Measurements from ENCODE around the gene CRYM.
"Not testable (repeated sequence)": the region's sequence is repeated elsewhere in the genome, so short reads cannot be mapped to it uniquely, and the experiment has no call there.

Gene CRYM

DNA sequence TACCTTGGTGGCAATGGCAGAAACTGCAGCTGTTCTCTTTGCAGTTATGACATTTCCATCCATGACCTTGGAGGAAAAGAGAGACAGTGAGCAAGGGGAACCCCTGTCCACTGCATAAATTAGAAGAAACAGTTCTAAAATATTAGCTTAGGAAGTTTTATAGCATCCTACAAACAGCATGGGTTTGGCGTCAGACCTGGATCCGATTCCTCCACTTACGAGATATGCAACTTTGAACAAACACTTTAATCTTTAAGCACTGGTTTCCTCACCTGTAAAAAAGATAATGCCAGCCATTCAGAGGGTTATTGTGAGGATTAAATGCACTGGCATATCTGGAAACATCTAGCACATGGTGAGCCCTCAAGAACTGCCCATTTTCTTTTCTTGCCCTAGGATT lies 2.6 kb downstream of the CRYM start:
- DNase-seq (ENCODE audit: extremely low read depth, low read depth): no peak
- no peak for TF ChIP-seq CTCF (IDR thresholded peaks at IDR 0.05; ENCODE audit: low read depth, low read length, missing control alignments)
- no peak overlapping the region for H3K4me3 ChIP-seq (replicated peaks; ENCODE audit: low read depth, low read length)

- TF ChIP-seq CTCF (IDR thresholded peaks at IDR 0.05; ENCODE audit: low read depth, low read length, missing control alignments): no peak
- no peak overlapping the region for H3K4me3 ChIP-seq (replicated peaks; ENCODE audit: low read depth, low read length)
- DNase-seq (ENCODE audit: extremely low read depth, low read depth): no peak
Observed at GRCh38 chr16:21274172-21274726, 3.8 kb downstream of the CRYM start.

DNA sequence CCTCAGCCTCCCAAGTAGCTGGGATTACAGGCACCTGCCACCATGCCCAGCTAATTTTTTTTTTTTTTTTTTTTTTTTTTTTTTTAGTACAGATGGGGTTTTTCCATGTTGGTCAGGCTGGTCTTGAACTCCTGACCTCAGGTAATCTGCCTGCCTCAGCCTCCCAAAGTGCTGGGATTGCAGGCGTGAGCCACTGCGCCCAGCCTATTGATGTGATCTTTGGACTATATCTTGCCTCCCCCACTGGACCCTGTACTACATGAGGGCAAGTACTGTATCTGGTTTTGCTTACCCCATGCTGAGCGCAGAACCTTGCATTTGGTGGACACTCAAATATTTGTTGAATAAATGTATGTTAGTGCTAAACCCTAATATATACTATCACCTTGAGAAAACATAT lies 5.3 kb downstream of the CRYM start:
- not testable (repeated sequence) for DNase-seq (ENCODE audit: extremely low read depth, low read depth); H3K4me3 ChIP-seq (replicated peaks; ENCODE audit: low read depth, low read length)

- no peak overlapping the region for H3K4me3 ChIP-seq (replicated peaks; ENCODE audit: low read depth, low read length)
- DNase-seq (ENCODE audit: extremely low read depth, low read depth): no peak
- TF ChIP-seq CTCF (IDR thresholded peaks at IDR 0.05; ENCODE audit: low read depth, low read length, missing control alignments): no peak
Observed at GRCh38 chr16:21272253-21272652, 5.8 kb downstream of the CRYM start.

DNA sequence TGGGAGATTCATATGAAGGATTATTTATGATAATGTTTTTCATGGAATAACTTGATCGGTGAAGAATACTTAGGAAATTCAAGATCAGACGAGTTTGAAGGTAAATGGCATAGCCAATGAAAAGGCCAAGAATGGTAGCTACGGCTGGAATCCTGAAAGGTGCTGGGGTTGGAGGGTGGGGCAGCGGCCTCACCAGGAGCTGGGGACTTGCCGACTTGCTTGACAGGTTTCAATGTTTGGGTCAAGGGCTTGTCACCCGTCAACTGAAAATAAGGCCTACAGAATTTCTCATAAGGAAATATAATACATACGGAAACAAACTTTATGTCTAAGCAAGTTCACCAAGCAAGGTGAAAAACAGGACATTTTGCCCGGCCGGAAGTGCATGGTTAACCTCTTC lies 9.9 kb downstream of the CRYM start:
- no peak for TF ChIP-seq CTCF (IDR thresholded peaks at IDR 0.05; ENCODE audit: low read depth, low read length, missing control alignments)
- DNase-seq (ENCODE audit: extremely low read depth, low read depth): no peak

GRCh38 chr16:21267298-21267697 lies 10.8 kb downstream of the CRYM start:
- H3K4me3 ChIP-seq (replicated peaks; ENCODE audit: low read depth, low read length): no peak overlapping the region
- TF ChIP-seq CTCF (IDR thresholded peaks at IDR 0.05; ENCODE audit: low read depth, low read length, missing control alignments): no peak
- DNase-seq (ENCODE audit: extremely low read depth, low read depth): no peak

More for the DNA sequence above, 9.9 kb downstream of the CRYM start:
- H3K4me3 ChIP-seq (replicated peaks; ENCODE audit: low read depth, low read length): no peak overlapping the region

GRCh38 chr16:21265104-21265837 lies 12.8 kb downstream of the CRYM start:
- no peak for DNase-seq (ENCODE audit: extremely low read depth, low read depth)
- no peak overlapping the region for H3K4me3 ChIP-seq (replicated peaks; ENCODE audit: low read depth, low read length)
- TF ChIP-seq CTCF (IDR thresholded peaks at IDR 0.05; ENCODE audit: low read depth, low read length, missing control alignments): no peak
